Testis (tissue), 2 donors: Measurements from ENCODE around the gene VWC2.

Source experiments
- CTCF ChIP-seq, 3 experiments: fragments of 450-650 bp in 2 of 3; fragments of 200-600 bp in 1 of 3; sonication (generic) in 1 of 3; IDR thresholded peaks; one replicate each; pipeline ENCODE4 v1.5.1; 2016 to 2019; ENCODE audit warnings: antibody characterized with exemption in 3 of 3, mild to moderate bottlenecking in 2 of 3, moderate library complexity in 1 of 3
- POLR2A ChIP-seq: fragments of 450-650 bp; IDR thresholded peaks from one replicate; pipeline ENCODE4 v1.6.1; 2017; ENCODE audit warnings: antibody characterized with exemption, mild to moderate bottlenecking, moderate library complexity

GRCh38 chr7:49802600-49802999 lies 29.2 kb downstream of the VWC2 start:
- TF ChIP-seq CTCF (IDR thresholded peaks at IDR 0.05) (no peak), POLR2A (no peak)
